ENCODE measurements around the gene PRDX3.

Gene PRDX3

GRCh38 chr10:119118231-119118630, 60.4 kb downstream of the PRDX3 start:
- no peak for DNase-seq

Measured in kidney glomerular epithelial cell (primary cell).